Stomach (tissue), 9 donors: Measurements from ENCODE around the gene SAFB. TPM values are rescaled to one million over a fixed set of nuclear protein-coding genes. Genes with fewer than 3 reads are reported as not detected.

Source experiments
- DNase-seq, 2 donors: peaks; one replicate each; pipeline versions ENCODE4 v3.0.0 to v3.0.0-alpha.2; 2013 to 2019
- H3K27ac ChIP-seq, 5 donors: fragments of 200-600 bp in 4 of 5; sonication (generic) in 4 of 5; one replicate each; pipeline ENCODE4 v1.5.1; 2013 to 2019; ENCODE audit warnings: mild to moderate bottlenecking in 1 of 5, moderate library complexity in 1 of 5
- H3K27me3 ChIP-seq, 3 donors: fragments of 200-600 bp; sonication (generic); one replicate each; pipeline ENCODE4 v1.5.1; 2017 to 2019; ENCODE audit warnings: mixed run types in 1 of 3
- H3K36me3 ChIP-seq, 4 donors: fragments of 200-600 bp; sonication (generic); 1 replicate in 3 of 4; 2 replicates in 1 of 4; pipeline ENCODE4 v1.5.1; 2016 to 2019
- H3K4me1 ChIP-seq, 4 donors: fragments of 200-600 bp; sonication (generic); one replicate each; pipeline ENCODE4 v1.5.1; 2016 to 2019
- H3K4me3 ChIP-seq, 4 donors: fragments of 200-600 bp; sonication (generic) in 3 of 4; one replicate each; pipeline ENCODE4 v1.5.1; 2016 to 2019; ENCODE audit warnings: mild to moderate bottlenecking in 1 of 4
- H3K9me3 ChIP-seq, 4 donors: fragments of 200-600 bp; sonication (generic); one replicate each; pipeline ENCODE4 v1.5.1; 2016 to 2019
- CTCF ChIP-seq, 7 experiments: fragments of 450-650 bp in 4 of 7; fragments of 200-600 bp in 3 of 7; sonication (generic) in 3 of 7; IDR thresholded peaks; one replicate each; pipeline ENCODE4 v1.5.1; 2016 to 2019; ENCODE audit warnings: antibody characterized with exemption in 7 of 7, control low read depth in 2 of 7, mild to moderate bottlenecking in 1 of 7
- EP300 ChIP-seq: sonication (generic); formaldehyde crosslinking; IDR thresholded peaks from one replicate; pipeline ENCODE4 v1.6.1; 2017; ENCODE audit warnings: antibody characterized with exemption
- POLR2A ChIP-seq, 4 donors: fragments of 450-650 bp; IDR thresholded peaks; one replicate each; pipeline ENCODE4 v1.6.1; 2016; ENCODE audit warnings: antibody characterized with exemption in 4 of 4, control low read depth in 2 of 4, mild to moderate bottlenecking in 1 of 4, moderate library complexity in 1 of 4
- POLR2AphosphoS5 ChIP-seq, 3 donors: sonication (generic); formaldehyde crosslinking; IDR thresholded peaks; one replicate each; pipeline ENCODE4 v1.6.1; 2016; ENCODE audit warnings: antibody characterized with exemption in 3 of 3
- WGBS, 5 donors: extraction: QIAGEN DNeasy Blood & Tissue Kit in 3 of 5; methylation state at CpG; one replicate each; pipeline versions ENCODE4 v1.1.5 to v1.1.7; 2013 to 2018; 5-methylcytosine and 5-hydroxymethylcytosine counted together
- intact Hi-C: fragments of 100-400 bp; cut with DNase I; formaldehyde crosslinking; loops from one replicate; pipeline ENCODE4 v1.15.1; 2023; ENCODE audit warnings: low total_unique reads
- polyA plus RNA-seq, 3 donors: library from polyadenylated mRNA; stranded (reverse); fragments of 200-250 nt; gene quantifications; one replicate each; pipeline ENCODE4 v1.2.3, GENCODE V29; 2013
- total RNA-seq, 5 donors: library from RNA; depleted of rRNA; stranded (reverse); fragments of >200 nt; gene quantifications; one replicate each; pipeline versions ENCODE4 v1.1.0 to v1.2.3, GENCODE V29; 2014 to 2016
- donor health status: healthy with polysubstance abuse.
- donor health status: Bipolar disorder and iron deficiency.
- donor health status: healthy.

The SAFB gene
- total and polyA plus RNA-seq, 8 donors: 33.1 to 636 (median 70.7) TPM

- Histone ChIP-seq H3K4me3 (no peak overlapping the region), H3K36me3 (peaks cover 98 to 100% (median 100%) of the 10 kb centered on the region in 4 donors), H3K4me1 (no peaks in the 10 kb centered on the region), H3K27ac (no peak overlapping the region), H3K9me3 (no peaks in the 10 kb centered on the region), H3K27me3 (no peaks in the 10 kb centered on the region)
- 90 to 98% (median 95%) methylated on average over 9 of the region's 9 CpGs for WGBS, 5 donors
- TF ChIP-seq CTCF (IDR thresholded peaks at IDR 0.05) (no peak), POLR2A (IDR thresholded peaks at IDR 0.05) (no peak), POLR2AphosphoS5 (IDR thresholded peaks at IDR 0.05) (no peak), EP300 (no peak)
- intact Hi-C loops: no loop called here
- DNase-seq: no peak
Observed at GRCh38 chr19:5595745-5596144, 27.1 kb upstream of the SAFB start.

GRCh38 chr19:5600797-5601196 lies 22.1 kb upstream of the SAFB start:
- no peak for DNase-seq
- 86 to 93% (median 90%) methylated on average over 8 of the region's 8 CpGs for WGBS, 5 donors
- peaks cover 94 to 100% (median 100%) of the 10 kb centered on the region in 4 donors for H3K36me3 ChIP-seq
- intact Hi-C loops: no loop called here
- H3K4me1 ChIP-seq: no peaks in the 10 kb centered on the region
- H3K27ac ChIP-seq: no peak overlapping the region
- TF ChIP-seq POLR2AphosphoS5 (IDR thresholded peaks at IDR 0.05): no peak
- no peak for TF ChIP-seq EP300
- TF ChIP-seq CTCF (IDR thresholded peaks at IDR 0.05): no peak
- no peak for TF ChIP-seq POLR2A (IDR thresholded peaks at IDR 0.05)
- H3K27me3 ChIP-seq: no peaks in the 10 kb centered on the region
- no peak overlapping the region for H3K4me3 ChIP-seq
- H3K9me3 ChIP-seq: no peaks in the 10 kb centered on the region

- Histone ChIP-seq H3K4me3 (no peak overlapping the region), H3K9me3 (no peaks in the 10 kb centered on the region), H3K4me1 (no peaks in the 10 kb centered on the region), H3K27ac (no peak overlapping the region), H3K27me3 (no peaks in the 10 kb centered on the region), H3K36me3 (peaks cover 90 to 100% (median 100%) of the 10 kb centered on the region in 4 donors)
- intact Hi-C loops: no loop called here
- no peak for TF ChIP-seq POLR2AphosphoS5 (IDR thresholded peaks at IDR 0.05)
- TF ChIP-seq CTCF (IDR thresholded peaks at IDR 0.05): no peak
- TF ChIP-seq POLR2A (IDR thresholded peaks at IDR 0.05): no peak
- TF ChIP-seq EP300: no peak
- no peak for DNase-seq
- WGBS, 5 donors: 75 to 90% (median 87%) methylated on average over 5 of the region's 5 CpGs
Observed at GRCh38 chr19:5603626-5604025, 19.3 kb upstream of the SAFB start.

- no peaks in the 10 kb centered on the region for H3K27me3 ChIP-seq
- no peaks in the 10 kb centered on the region for H3K9me3 ChIP-seq
- H3K36me3 ChIP-seq: peaks cover 89 to 100% (median 100%) of the 10 kb centered on the region in 4 donors
- no peak overlapping the region for H3K4me3 ChIP-seq
- H3K27ac ChIP-seq: no peak overlapping the region
- no peaks in the 10 kb centered on the region for H3K4me1 ChIP-seq
- TF ChIP-seq CTCF (IDR thresholded peaks at IDR 0.05): no peak
- no peak for TF ChIP-seq POLR2A (IDR thresholded peaks at IDR 0.05)
- TF ChIP-seq POLR2AphosphoS5 (IDR thresholded peaks at IDR 0.05): no peak
- TF ChIP-seq EP300: no peak
- WGBS, 5 donors: 81 to 92% (median 89%) methylated on average over 3 of the region's 3 CpGs
- no peak for DNase-seq
- intact Hi-C loops: no loop called here
Observed at GRCh38 chr19:5605362-5605761, 17.5 kb upstream of the SAFB start.
